ENCODE results near the gene MYOM3. TPM values are rescaled to one million over a fixed set of nuclear protein-coding genes. Genes with fewer than 3 reads are reported as not detected.

Gene MYOM3
- total RNA-seq, 2 donors from 2014 or later: 3.3 to 28.5 TPM

DNA sequence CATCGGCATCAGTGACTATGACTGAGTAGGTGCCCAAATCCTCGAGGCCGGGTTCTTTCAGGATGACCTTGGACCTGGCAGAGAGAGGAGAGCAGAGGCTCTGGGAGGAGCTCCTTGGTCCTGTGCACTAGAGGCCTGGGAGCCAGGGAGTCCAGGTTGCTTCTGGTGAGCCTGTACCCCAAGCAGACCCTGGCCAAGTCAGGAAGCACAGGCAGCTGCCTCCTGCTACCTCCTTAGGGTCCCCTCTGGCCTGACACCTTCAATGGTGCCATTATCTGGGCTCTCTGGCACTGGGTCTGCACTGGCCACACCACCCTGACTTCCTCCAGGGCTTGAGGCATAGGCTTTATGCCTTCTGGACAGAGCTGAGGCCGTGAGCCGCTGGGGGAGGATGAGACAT, 37.7 kb downstream of the MYOM3 start:
- Histone ChIP-seq H3K9me3 (no peaks in the 10 kb centered on the region), H3K4me1 (replicated peaks) (no peaks in the 10 kb centered on the region), H3K36me3 (no peaks in the 10 kb centered on the region), H3K4me3 (no peak overlapping the region), H3K27me3 (replicated peaks; ENCODE audit: insufficient read depth) (no peaks in the 10 kb centered on the region), H3K27ac (no peak overlapping the region)
- DNase-seq (ENCODE audit: low spot score): no peak
- intact Hi-C loops (cut with DNase I): loop anchor here (2.0 to 10.0 kb wide), 2 partner anchors 39 to 311 kb away; partner anchors contain the start of gene MYOM3
- TF ChIP-seq, protein P1, sequence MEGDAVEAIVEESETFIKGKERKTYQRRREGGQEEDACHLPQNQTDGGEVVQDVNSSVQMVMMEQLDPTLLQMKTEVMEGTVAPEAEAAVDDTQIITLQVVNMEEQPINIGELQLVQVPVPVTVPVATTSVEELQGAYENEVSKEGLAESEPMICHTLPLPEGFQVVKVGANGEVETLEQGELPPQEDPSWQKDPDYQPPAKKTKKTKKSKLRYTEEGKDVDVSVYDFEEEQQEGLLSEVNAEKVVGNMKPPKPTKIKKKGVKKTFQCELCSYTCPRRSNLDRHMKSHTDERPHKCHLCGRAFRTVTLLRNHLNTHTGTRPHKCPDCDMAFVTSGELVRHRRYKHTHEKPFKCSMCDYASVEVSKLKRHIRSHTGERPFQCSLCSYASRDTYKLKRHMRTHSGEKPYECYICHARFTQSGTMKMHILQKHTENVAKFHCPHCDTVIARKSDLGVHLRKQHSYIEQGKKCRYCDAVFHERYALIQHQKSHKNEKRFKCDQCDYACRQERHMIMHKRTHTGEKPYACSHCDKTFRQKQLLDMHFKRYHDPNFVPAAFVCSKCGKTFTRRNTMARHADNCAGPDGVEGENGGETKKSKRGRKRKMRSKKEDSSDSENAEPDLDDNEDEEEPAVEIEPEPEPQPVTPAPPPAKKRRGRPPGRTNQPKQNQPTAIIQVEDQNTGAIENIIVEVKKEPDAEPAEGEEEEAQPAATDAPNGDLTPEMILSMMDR (IDR thresholded peaks at IDR 0.05): no peak
- TF ChIP-seq POLR2AphosphoS5 (IDR thresholded peaks at IDR 0.05) (no peak), POLR2A (IDR thresholded peaks at IDR 0.05) (no peak)
- WGBS: 87% methylated on average over 5 of the region's 5 CpGs

DNA sequence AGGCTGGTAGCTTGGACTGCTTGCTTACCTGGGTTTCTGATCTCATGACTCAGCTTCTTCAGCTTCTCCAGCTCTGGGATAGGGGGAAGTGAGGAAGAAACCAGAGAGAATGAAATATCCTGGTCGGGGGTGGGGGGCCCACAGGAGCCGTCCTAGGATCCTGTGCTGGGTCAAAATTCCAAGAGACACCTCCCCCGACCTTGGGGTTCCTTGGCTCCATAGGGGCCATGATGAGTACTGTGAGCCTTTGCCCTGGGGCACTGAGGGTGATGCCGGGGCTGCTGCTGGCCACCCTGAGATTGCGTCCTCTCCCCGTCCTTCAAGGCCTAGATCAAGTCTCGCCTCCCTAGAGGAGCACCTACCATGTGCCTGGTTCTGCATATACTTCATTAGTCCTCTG, 40.0 kb downstream of the MYOM3 start:
- no peak for DNase-seq (ENCODE audit: low spot score)
- 94% methylated on average over 7 of the region's 7 CpGs for WGBS
- Histone ChIP-seq H3K27ac (no peak overlapping the region), H3K27me3 (replicated peaks; ENCODE audit: insufficient read depth) (no peaks in the 10 kb centered on the region), H3K9me3 (no peaks in the 10 kb centered on the region), H3K4me1 (replicated peaks) (no peaks in the 10 kb centered on the region), H3K4me3 (no peak overlapping the region), H3K36me3 (no peaks in the 10 kb centered on the region)
- intact Hi-C loops (cut with DNase I): loop anchor here (10.0 kb wide), 1 partner anchor 313 kb away; no protein-coding TSS in a partner anchor
- TF ChIP-seq, protein P1 (IDR thresholded peaks at IDR 0.05): no peak
- TF ChIP-seq POLR2AphosphoS5 (IDR thresholded peaks at IDR 0.05) (no peak), POLR2A (IDR thresholded peaks at IDR 0.05) (no peak)

DNA sequence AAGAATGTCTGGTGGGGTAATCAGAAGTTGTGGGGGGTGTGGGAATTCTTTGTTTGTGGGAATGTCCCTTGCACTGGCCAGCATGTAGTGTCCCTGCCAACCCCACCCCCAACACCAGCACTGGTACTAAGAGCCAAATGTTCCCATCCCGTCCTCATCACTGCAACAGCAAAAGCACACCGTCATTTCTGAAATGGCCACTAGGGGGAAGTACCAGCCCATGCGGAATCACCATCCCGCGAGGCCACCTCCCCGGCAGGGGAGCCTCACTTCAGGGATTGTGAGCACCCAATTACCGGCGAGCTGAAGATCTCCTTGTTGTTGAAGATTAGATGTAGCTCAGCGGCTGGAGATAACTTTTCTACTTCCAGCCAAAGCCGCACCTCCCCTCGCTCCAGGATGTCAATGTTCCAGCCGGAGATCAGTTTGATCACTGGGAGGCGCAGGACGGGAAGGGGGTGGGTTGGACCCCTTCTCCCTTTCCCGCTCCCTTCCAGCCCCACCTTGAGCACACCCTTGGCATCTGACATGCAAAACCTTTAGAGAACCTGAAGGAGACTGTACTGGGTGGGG, 41.0 kb downstream of the MYOM3 start:
- 18% methylated on average over 13 of the region's 15 CpGs for WGBS
- Histone ChIP-seq H3K4me1 (replicated peaks) (no peaks in the 10 kb centered on the region), H3K9me3 (no peaks in the 10 kb centered on the region), H3K27me3 (replicated peaks; ENCODE audit: insufficient read depth) (no peaks in the 10 kb centered on the region), H3K27ac (no peak overlapping the region), H3K4me3 (no peak overlapping the region), H3K36me3 (no peaks in the 10 kb centered on the region)
- intact Hi-C loops (cut with DNase I): loop anchor here (10.0 kb wide), 1 partner anchor 314 kb away; no protein-coding TSS in a partner anchor
- TF ChIP-seq POLR2AphosphoS5 (IDR thresholded peaks at IDR 0.05) (peak; percentile 65), POLR2A (IDR thresholded peaks at IDR 0.05) (no peak)
- TF ChIP-seq, protein P1 (IDR thresholded peaks at IDR 0.05): peak; percentile 79 to 92 (median 90)
- DNase-seq (ENCODE audit: low spot score): peak; percentile 82

DNA sequence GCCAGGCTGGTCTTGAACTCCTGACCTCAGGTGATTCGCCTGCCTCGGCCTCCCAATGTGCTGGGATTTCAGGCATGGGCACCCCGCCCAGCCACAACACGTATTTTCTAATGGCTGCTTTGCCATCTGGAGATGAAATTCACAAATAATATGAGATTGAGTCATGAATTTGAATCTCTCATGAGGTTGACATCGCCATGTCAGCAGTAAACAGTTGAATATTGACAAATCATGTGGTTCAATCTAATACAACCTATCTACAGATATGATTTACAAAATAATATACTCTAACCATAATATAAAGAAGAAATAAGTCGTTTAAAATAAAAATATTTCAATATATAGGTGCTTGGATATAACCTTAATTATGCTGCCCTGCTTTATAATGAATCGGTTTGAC, 42.1 kb downstream of the MYOM3 start:
- DNase-seq (ENCODE audit: low spot score): no peak

More for the DNA sequence above, 42.1 kb downstream of the MYOM3 start:
- TF ChIP-seq POLR2A (IDR thresholded peaks at IDR 0.05) (no peak), POLR2AphosphoS5 (IDR thresholded peaks at IDR 0.05) (no peak)
- TF ChIP-seq, protein P1 (IDR thresholded peaks at IDR 0.05): no peak
- WGBS: 72% methylated on average over 7 of the region's 7 CpGs
- H3K9me3 ChIP-seq: no peaks in the 10 kb centered on the region
- intact Hi-C loops (cut with DNase I): loop anchor here (10.0 kb wide), 1 partner anchor 315 kb away; no protein-coding TSS in a partner anchor
- no peaks in the 10 kb centered on the region for H3K36me3 ChIP-seq
- H3K27ac ChIP-seq: no peak overlapping the region
- no peaks in the 10 kb centered on the region for H3K27me3 ChIP-seq (replicated peaks; ENCODE audit: insufficient read depth)
- H3K4me3 ChIP-seq: no peak overlapping the region
- no peaks in the 10 kb centered on the region for H3K4me1 ChIP-seq (replicated peaks)

Measured in prostate gland (tissue), 2 donors.